GM19035 (cell line): ENCODE results near the gene VSIR.
A peak's percentile ranks its signal among the peaks of the same experiment; 100 is the strongest.

Source experiments
- ATAC-seq: cut with Tn5 transposase; IDR thresholded peaks from one replicate; pipeline ENCODE4 v1.9.1; 2021; ENCODE audit not compliant: unreplicated experiment

VSIR gene

DNA sequence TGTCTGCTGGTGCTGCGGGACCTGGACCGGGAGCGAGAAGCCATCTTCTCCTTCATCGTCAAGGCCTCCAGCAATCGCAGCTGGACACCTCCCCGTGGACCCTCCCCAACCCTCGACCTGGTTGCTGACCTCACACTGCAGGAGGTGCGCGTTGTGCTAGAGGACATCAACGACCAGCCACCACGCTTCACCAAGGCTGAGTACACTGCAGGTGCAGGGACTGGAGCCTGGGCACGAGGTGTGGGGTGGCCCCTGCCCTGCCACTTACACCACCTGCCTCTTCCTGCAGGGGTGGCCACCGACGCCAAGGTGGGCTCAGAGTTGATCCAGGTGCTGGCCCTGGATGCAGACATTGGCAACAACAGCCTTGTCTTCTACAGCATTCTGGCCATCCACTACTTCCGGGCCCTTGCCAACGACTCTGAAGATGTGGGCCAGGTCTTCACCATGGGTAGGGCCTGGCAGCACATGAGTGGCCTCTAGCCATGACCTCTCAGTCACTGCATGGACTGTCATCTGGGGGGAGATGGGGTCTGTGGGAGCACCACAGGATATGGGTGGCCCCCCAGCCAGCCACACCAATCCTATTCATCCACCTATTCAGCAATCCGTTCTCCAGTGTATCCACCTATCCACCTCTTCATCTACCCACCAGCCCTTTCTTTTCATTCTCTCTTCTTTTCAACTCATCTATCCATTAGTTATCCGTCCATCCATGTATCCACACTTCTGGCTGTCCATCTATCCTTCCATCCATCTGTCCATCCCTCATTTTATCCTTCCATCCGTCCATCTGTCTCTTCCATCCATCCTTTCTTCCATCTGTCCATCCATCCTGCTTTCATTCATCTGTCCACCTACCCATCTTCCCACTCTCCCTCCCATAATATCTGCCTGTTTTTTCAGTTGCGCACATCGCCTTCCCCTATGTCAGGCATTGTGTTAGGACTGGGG, 34.5 kb upstream of the VSIR start:
- no peak for ATAC-seq

DNA sequence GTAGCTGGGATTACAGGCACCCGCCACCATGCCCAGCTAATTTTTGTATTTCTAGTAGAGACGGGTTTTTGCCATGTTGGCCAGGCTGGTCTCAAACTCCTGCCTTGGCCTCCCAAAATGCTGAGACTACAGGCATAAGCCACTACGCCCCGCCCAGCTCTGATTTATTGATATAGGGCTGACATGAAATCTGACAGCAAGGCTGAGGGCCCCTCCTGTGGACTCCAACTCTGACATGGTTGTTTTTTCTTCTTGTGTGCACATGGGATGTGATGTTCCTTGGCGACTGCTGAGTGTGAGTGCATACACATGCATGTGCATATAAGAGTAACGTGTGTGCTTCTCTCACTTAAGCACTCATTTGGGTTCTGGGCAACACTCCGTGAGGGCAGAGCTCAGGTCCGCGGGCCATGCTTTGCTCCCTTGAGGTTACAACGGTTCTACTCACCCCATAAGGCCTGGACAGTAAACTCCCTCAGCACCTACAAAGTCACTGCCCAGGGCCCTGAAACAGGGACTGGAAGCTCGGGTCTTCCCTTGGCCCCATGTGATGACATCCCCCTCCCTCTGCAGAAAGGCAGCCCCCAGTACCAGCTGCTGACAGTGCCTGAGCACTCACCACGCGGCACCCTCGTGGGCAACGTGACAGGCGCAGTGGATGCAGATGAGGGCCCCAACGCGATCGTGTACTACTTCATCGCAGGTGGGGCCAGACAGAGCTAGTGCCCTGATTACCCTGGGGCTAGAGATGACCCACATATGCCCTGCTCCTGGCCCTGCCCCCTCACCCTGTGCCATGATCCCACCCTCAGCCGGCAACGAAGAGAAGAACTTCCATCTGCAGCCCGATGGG, 33.6 kb upstream of the VSIR start:
- ATAC-seq: no peak

DNA sequence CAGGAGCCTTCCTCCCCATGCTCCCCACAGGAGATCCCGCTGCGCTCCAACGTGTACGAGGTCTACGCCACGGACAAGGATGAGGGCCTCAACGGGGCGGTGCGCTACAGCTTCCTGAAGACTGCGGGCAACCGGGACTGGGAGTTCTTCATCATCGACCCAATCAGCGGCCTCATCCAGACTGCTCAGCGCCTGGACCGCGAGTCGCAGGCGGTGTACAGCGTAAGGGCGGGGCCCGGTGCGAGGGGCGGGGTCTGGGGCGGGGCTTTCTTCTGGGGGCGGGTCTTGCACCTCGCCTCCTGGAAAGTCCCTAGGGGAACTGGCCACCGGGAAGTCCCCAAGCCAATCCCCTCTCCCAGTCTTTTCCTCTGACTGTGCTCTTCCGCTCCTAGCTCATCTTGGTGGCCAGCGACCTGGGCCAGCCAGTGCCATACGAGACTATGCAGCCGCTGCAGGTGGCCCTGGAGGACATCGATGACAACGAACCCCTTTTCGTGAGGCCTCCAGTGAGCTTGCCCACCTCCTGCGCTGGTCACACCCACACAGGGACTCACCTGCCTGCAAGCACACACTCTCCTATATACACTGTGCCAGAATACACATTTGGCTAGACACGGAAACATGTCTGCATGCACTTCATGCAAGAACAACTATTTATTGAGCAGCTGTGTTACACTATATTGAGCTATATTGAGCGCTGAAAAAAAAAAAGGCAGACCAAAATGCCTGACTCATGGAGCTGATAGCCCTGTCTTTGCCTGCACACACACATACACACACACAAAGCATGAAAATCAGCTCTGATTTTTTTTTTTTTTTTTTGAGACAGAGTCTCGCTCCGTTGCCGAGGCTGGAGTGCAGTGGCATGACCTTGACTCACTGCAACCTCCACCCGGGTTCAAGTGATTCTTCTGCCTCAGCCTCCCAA, 32.7 kb upstream of the VSIR start:
- no peak for ATAC-seq

DNA sequence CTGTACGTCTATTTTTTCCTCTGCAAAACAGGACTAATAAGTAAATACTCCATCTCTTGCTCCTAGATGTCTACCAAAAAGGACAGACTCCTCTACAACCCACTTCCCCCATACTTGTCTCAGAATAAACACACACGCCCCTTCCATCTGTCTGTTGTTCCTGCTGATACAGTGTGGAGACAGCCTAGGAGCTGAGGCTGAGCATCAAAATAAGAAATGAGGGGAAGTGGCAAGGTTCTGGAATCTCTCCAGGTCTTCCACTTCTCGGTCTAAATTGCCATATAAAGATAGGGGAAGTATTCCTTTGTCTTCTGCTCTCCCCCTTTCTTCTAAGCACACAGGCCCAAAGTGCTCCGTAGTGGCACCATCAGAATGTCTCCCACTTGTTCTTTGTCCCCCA, 30.8 kb upstream of the VSIR start:
- ATAC-seq: no peak

DNA sequence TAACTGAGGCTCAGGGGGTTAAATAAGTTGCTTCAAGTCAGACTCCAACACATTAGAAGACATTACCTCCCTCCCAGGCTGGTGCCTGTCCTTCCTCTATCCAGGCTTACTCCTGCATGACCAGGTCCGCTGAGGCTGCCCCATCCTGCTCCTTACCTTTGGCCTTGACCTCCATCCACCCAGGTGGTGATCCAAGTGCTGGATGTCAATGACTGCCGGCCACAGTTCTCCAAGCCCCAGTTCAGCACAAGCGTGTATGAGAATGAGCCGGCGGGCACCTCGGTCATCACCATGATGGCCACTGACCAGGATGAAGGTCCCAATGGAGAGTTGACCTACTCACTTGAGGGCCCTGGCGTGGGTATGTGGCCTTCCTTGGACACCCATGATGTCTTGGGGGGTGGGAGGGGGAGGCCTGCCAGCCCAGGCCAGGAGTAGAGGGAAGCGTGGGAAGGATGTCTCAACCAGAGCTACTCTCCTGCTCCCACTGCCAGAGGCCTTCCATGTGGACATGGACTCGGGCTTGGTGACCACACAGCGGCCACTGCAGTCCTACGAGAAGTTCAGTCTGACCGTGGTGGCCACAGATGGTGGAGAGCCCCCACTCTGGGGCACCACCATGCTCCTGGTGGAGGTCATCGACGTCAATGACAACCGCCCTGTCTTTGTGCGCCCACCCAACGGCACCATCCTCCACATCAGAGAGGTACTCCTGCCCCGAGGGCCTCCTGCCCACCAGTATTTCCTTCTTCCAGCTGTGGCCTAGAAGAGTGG, 29.6 kb upstream of the VSIR start:
- no peak for ATAC-seq

DNA sequence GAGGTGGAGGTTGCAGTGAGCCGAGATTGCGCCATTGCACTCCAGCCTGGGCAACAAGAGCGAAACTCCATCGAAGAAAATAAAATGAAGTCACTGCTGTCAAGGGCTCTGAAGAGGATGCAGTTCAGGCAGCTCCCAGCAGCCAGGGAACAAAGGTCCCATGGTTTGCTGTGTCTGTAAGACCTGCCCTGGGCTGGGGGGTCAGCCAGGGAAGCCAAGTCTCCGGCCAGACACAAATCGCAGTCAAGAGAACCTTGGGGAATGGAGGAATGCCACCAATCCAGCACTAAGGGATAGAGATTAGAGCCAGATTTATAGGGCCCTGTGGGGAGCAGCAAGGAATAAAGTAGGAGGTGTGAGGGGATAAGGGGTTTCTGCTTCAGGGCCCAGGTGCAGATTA, 28.9 kb upstream of the VSIR start:
- no peak for ATAC-seq

DNA sequence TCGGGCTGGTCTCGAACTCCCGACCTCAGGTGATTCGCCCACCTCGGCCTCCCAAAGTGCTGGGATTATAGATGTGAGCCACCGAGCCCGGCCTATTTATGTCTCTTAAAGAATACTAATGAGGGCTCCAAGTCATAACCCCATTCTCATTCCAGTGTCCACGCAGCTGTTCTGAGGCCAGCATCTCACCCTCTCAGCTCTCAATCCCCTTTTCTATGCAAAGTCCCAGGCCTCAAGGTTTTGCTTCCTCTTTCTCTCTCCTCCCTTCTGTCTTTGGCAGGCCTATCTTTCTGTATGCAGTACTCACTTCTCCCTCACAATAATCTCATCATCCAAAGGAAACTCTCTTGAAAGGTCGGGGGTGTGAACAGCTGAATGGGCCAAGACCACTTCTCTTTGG, 28.0 kb upstream of the VSIR start:
- peak; percentile 88 for ATAC-seq

DNA sequence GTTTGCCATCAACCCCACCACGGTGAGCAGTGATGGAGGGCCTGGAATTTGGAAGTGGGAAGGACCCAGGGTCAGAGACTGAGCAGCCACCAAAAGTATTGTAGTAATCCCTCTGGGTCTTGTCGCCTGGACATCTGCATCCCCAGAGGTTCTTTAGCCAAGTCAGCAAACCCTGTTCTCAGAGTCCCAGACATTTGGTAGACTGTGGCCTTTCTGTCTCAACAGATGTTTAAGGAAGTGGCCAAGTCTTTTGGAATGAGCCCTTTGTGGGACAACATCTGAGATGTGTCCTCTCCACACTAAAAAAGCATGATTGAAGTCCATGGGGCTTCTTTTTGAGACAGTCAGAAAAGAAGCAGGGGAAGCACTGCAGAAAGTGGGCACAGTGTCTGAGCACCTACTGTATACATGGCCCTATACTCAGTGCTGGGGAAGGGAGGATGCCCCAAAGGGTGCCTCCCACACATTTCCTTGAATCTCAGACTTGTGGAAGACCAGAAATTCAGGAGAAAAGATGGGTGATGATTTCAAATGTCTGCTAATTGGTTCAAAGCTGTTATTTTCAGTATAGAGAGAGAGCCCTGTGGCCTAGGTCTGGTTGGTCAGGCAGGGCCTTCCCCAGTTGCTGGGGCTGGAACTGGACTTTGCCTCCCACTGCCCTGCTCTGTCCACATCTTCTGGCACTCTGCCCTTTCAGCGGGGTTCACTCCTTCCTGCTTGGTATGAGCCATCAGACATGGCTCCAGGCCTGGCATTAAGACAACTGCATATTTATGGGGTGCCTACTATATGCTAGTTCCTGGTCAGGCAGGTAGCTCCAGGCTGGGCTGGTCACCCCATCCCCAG, 26.5 kb upstream of the VSIR start:
- ATAC-seq: no peak

DNA sequence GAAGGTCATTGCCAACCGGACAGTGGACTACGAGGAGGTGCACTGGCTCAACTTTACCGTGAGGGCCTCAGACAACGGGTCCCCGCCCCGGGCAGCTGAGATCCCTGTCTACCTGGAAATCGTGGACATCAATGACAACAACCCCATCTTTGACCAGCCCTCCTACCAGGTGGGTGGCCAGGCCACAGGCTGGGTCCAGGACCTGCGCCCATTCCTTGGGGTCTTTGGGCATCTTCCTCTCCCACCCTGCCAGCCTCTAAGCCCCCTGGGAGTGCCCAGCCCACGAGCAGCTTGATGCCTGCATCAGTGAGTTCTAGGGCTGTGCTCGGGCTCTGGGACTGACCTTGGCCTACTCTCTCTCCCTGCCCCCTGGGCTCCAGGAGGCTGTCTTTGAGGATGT, 25.8 kb upstream of the VSIR start:
- no peak for ATAC-seq

DNA sequence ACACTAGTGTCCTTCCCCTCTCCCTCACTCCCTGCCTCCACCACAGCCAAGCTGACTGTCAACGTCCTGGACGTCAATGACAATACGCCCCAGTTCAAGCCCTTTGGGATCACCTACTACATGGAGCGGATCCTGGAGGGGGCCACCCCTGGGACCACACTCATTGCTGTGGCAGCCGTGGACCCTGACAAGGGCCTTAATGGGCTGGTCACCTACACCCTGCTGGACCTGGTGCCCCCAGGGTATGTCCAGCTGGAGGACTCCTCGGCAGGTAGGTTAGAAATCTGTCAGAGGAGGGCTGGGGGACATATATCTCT, 24.9 kb upstream of the VSIR start:
- no peak for ATAC-seq

DNA sequence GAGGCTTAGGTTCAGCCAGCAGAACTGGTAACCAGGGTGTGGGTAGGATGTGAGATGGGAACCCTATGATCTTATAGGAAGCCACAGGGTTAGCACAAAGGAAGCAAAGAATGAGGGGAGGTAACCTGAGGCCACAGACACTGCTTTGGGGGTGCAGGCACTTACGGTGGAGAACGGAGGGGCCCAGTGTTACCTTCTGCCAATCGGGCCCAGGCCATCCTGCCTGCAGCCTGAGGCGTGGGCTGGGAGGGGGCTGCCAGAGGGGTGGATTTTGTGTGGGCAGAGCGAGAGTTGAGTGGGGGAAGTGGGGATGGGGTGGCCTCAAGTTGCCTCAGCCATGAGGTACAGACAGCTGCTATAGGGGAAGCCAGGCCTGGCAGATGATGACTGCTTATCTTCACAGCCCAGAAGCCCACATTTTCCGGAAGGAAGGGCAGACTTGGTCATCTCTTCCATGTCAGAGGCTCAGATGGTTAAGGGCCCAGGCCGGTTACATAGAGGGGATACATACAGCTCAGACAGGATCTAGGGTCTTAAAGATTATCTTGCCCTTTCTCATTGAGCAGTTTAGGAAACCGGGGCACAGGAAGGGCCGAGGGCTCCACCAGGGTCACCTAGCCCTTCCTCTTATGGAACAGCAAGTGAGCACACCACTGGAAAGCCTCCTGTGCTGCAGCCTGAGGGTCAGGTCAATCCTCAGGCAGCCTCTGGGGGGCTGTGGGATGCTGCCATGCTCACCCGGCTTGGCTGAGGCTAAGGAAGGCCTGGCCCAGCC, 24.4 kb upstream of the VSIR start:
- ATAC-seq: no peak

DNA sequence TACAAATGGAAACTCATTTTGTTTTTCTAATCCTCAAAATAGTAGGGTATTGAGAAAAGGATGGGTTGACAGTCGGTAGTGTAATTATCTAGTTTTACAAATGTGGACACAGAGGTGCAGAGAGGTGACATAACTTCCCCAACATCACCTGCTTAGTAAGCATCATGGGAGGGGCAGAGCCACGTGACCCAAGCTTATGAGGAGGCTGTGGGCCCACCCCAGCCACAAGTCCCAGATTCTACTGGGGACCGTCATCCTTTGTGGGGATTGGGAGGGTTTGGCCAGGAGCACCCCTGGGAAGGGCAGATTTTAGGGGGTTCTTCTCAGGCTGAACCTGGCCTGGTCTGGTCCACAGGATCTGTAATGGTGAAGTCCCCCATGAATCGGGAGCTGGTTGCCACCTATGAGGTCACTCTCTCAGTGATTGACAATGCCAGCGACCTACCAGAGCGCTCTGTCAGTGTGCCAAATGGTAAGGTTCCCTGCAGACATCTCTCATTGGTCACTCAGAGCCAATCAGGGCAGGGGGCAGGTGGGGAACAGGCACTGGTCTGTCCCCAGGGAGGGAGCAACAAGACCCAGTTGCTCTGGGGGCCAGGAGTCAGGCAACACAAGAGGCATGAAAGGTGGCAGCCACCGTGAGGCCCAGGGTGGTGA, 23.6 kb upstream of the VSIR start:
- ATAC-seq: no peak

DNA sequence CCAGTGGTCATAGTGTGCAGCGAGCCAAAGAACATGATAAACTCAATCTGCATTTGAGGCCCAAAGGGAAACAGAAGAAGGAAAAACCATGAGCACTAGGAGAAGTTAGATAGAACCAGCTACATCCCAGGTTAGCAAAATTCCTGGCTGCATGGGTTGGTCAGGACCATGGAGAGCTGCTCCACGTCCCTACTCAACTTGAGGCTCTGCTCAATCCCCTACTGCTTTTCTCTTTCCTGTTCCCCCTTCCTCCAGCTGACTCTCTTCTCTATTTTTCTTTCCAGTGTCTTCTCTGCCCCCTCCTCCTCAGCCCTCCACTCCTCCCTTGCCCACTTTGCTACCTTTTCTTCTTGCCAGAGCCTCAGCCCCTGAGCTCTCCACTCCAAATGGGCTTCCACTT, 21.9 kb upstream of the VSIR start:
- ATAC-seq: no peak

DNA sequence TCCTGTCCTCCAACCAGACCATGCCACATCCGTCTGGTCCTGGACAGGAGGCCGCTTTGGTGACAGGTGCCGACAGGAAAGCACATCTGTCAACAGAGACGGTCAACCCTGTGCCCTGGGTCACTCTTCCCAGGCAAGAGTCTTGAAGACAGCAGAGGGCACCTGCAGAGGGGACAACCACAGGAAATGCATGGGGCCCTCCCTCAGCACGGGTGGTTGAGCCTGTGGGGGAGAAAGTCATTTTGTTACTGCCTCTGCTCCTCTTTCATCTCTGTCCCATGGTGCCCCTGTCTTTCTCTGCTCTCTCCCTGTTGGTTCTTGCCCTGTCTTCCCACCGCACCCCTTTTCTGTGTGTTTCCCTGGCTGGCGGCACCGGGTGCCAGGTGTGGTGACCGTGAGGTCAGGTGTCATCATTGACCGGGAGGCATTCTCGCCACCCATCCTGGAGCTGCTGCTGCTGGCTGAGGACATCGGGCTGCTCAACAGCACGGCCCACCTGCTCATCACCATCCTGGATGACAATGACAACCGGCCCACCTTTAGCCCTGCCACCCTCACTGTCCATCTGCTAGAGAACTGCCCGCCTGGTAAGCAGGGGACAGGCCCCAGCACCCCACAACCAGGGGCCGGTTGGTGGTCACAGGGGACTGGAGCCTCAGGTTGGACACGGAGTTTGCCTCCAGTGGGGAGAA, 17.6 kb upstream of the VSIR start:
- no peak for ATAC-seq

DNA sequence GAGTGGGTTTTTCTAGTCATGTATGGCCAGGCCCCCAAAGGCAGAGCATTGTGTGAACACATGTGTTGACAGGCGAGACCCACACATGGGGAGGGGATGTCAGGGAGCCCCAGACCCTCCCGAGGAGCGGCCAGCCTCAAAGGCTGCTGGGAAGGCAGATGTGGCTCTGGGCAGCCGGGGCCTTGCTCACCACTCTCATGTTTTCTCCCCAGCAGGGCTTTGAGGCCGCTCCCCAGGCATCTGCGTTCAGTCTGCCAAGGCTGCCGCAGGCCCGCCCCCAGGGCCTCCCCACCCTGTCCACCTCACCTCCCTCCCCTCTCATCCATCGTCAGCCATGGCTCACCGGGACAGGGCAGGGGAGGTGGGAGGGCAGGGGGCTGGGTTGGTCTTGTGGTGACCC, 16.6 kb upstream of the VSIR start:
- ATAC-seq: no peak

DNA sequence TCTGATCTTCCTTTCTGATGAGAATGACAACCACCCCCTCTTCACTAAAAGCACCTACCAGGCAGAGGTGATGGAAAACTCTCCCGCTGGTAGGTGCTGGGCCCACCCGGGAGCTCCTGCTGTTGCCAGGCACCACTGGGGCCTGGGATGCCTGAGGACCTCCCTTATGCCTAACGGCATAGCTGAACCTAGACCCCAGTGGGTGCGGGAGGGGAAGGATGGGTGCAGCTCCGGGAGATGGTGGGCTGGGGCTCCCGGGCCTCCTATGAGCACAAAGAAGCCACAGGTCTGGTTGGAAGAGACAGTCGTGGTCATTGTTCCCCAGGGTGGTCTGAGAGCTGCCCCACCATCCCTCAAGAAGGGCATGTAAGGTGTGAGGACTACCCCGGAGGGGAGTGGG, 15.6 kb upstream of the VSIR start:
- no peak for ATAC-seq

DNA sequence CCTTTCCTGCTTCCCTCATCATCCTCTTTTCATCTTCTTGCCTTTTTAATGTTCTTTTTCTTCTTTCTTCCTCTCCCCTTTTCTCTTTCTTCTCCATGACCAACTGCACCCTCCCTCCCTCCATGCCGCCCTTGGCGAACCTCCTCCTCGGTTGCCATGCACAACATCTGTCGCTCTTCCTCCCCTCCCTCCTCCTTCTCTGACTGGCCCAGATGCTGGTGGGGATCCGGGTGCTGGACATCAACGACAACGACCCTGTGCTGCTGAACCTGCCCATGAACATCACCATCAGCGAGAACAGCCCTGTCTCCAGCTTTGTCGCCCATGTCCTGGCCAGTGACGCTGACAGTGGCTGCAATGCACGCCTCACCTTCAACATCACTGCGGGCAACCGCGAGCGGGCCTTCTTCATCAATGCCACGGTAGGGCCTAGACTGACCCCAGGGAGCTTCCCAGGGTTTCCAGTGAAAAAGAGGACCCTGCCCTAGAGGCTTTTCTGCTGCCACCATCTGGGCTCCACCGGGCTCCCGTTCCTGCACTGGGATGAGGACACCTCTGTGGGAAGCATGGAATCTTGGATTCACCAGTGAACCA, 11.5 kb upstream of the VSIR start:
- no peak for ATAC-seq
